ENCODE measurements around the gene SPAG9.
"Not testable (repeated sequence)": the region's sequence is repeated elsewhere in the genome, so short reads cannot be mapped to it uniquely, and the experiment has no call there.

Gene SPAG9

GRCh38 chr17:51083981-51084380 is 36.7 kb downstream of the SPAG9 start:
- DNase-seq: no peak

- not testable (repeated sequence) for DNase-seq
Observed at GRCh38 chr17:51083364-51083763, 37.3 kb downstream of the SPAG9 start.

GRCh38 chr17:51079049-51079448 is 41.6 kb downstream of the SPAG9 start:
- DNase-seq: no peak

- no peak for DNase-seq
Observed at GRCh38 chr17:51078009-51078592, 42.6 kb downstream of the SPAG9 start.

- no peak for DNase-seq
Observed at GRCh38 chr17:51076821-51077220, 43.8 kb downstream of the SPAG9 start.

- DNase-seq: no peak
Observed at GRCh38 chr17:51071556-51071955, 49.1 kb downstream of the SPAG9 start.

GRCh38 chr17:51065466-51065865 is 55.2 kb downstream of the SPAG9 start:
- DNase-seq: no peak

- DNase-seq: no peak
Observed at GRCh38 chr17:51064061-51064735, 56.5 kb downstream of the SPAG9 start.

- no peak for DNase-seq
Observed at GRCh38 chr17:51060396-51060795, 60.3 kb downstream of the SPAG9 start.

- no peak for DNase-seq
Observed at GRCh38 chr17:51059781-51060180, 60.9 kb downstream of the SPAG9 start.

- no peak for DNase-seq
Observed at GRCh38 chr17:51057534-51057933, 63.1 kb downstream of the SPAG9 start.

GRCh38 chr17:51056813-51057510 is 63.7 kb downstream of the SPAG9 start:
- no peak for DNase-seq

GRCh38 chr17:51054748-51055147 is 65.9 kb downstream of the SPAG9 start:
- no peak for DNase-seq

- DNase-seq: no peak
Observed at GRCh38 chr17:51052235-51052634, 68.4 kb downstream of the SPAG9 start.

GRCh38 chr17:51050291-51051033 is 70.2 kb downstream of the SPAG9 start:
- no peak for DNase-seq

- DNase-seq: no peak
Observed at GRCh38 chr17:51046514-51047384, 73.9 kb downstream of the SPAG9 start.

GRCh38 chr17:51046046-51046445 is 74.6 kb downstream of the SPAG9 start:
- DNase-seq: no peak

- DNase-seq: no peak
Observed at GRCh38 chr17:51045621-51046020, 75.0 kb downstream of the SPAG9 start.

GRCh38 chr17:51044976-51045375 is 75.7 kb downstream of the SPAG9 start:
- no peak for DNase-seq

GRCh38 chr17:51036084-51036483 is 84.6 kb downstream of the SPAG9 start:
- DNase-seq: no peak

- DNase-seq: no peak
Observed at GRCh38 chr17:51035431-51035830, 85.2 kb downstream of the SPAG9 start.

- no peak for DNase-seq
Observed at GRCh38 chr17:51034800-51035199, 85.9 kb downstream of the SPAG9 start.

- no peak for DNase-seq
Observed at GRCh38 chr17:51032850-51033249, 87.8 kb downstream of the SPAG9 start.
